ENCODE results near the gene MMP21. TPM values are rescaled to one million over a fixed set of nuclear protein-coding genes. Genes with fewer than 3 reads are reported as not detected.

MMP21 gene
- total RNA-seq, 4 donors from 2014 or later = 0.22 to 0.59 (median 0.30) TPM; not detected in 1

- Histone ChIP-seq H3K4me3 (no peak overlapping the region), H3K27ac (no peak overlapping the region), H3K27me3 (no peaks in the 10 kb centered on the region), H3K4me1 (no peaks in the 10 kb centered on the region), H3K36me3 (peaks cover 0 to 98% (median 25%) of the 10 kb centered on the region in 3 donors), H3K9me3 (no peaks in the 10 kb centered on the region)
- WGBS, 2 donors = 93 to 97% methylated on average over 2 of the region's 2 CpGs
- DNase-seq (ENCODE audit: low spot score in 2 of 2) = no peak
- TF ChIP-seq CTCF (IDR thresholded peaks at IDR 0.05) (no peak), POLR2A (IDR thresholded peaks at IDR 0.05) (no peak), EP300 (IDR thresholded peaks at IDR 0.05) (no peak)
Observed at GRCh38 chr10:125744909-125745308, 30.7 kb downstream of the MMP21 start.

- H3K4me3 ChIP-seq = no peak overlapping the region
- H3K4me1 ChIP-seq = no peaks in the 10 kb centered on the region
- H3K36me3 ChIP-seq = peaks cover 0 to 96% (median 33%) of the 10 kb centered on the region in 3 donors
- no peaks in the 10 kb centered on the region for H3K9me3 ChIP-seq
- no peak for TF ChIP-seq POLR2A (IDR thresholded peaks at IDR 0.05)
- no peak for TF ChIP-seq CTCF (IDR thresholded peaks at IDR 0.05)
- no peak for TF ChIP-seq EP300 (IDR thresholded peaks at IDR 0.05)
- no peak overlapping the region for H3K27ac ChIP-seq
- no peak for DNase-seq (ENCODE audit: low spot score in 2 of 2)
- H3K27me3 ChIP-seq = no peaks in the 10 kb centered on the region
- WGBS, 2 donors = 40 to 43% methylated on average over 2 of the region's 2 CpGs
Observed at GRCh38 chr10:125742465-125742864, 33.2 kb downstream of the MMP21 start.

- H3K27me3 ChIP-seq = no peaks in the 10 kb centered on the region
- TF ChIP-seq POLR2A (IDR thresholded peaks at IDR 0.05) = no peak
- no peak for TF ChIP-seq CTCF (IDR thresholded peaks at IDR 0.05)
- TF ChIP-seq EP300 (IDR thresholded peaks at IDR 0.05) = no peak
- DNase-seq (ENCODE audit: low spot score in 2 of 2) = no peak
- peaks cover 0 to 96% (median 32%) of the 10 kb centered on the region in 3 donors for H3K36me3 ChIP-seq
- H3K4me3 ChIP-seq = no peak overlapping the region
- H3K9me3 ChIP-seq = no peaks in the 10 kb centered on the region
- H3K4me1 ChIP-seq = no peaks in the 10 kb centered on the region
- peak overlapping the region in 1 of 4 donors; percentile 9 for H3K27ac ChIP-seq
- 58 to 67% methylated on average over 7 of the region's 7 CpGs for WGBS, 2 donors
Observed at GRCh38 chr10:125739994-125740679, 35.5 kb downstream of the MMP21 start.

- Histone ChIP-seq H3K27ac (no peak overlapping the region), H3K36me3 (peaks cover 0 to 96% (median 40%) of the 10 kb centered on the region in 3 donors), H3K9me3 (no peaks in the 10 kb centered on the region), H3K27me3 (no peaks in the 10 kb centered on the region), H3K4me3 (no peak overlapping the region), H3K4me1 (no peaks in the 10 kb centered on the region)
- WGBS, 2 donors = 79 to 88% methylated on average over 5 of the region's 5 CpGs
- TF ChIP-seq POLR2A (IDR thresholded peaks at IDR 0.05) (no peak), CTCF (IDR thresholded peaks at IDR 0.05) (no peak), EP300 (IDR thresholded peaks at IDR 0.05) (no peak)
- DNase-seq (ENCODE audit: low spot score in 2 of 2) = no peak
Observed at GRCh38 chr10:125738206-125738605, 37.4 kb downstream of the MMP21 start.

GRCh38 chr10:125734823-125735222 lies 40.8 kb downstream of the MMP21 start:
- Histone ChIP-seq H3K36me3 (peaks cover 0 to 98% (median 40%) of the 10 kb centered on the region in 3 donors), H3K9me3 (no peaks in the 10 kb centered on the region), H3K27ac (no peak overlapping the region), H3K4me3 (no peak overlapping the region), H3K4me1 (no peaks in the 10 kb centered on the region), H3K27me3 (no peaks in the 10 kb centered on the region)
- DNase-seq (ENCODE audit: low spot score in 2 of 2) = no peak
- TF ChIP-seq POLR2A (IDR thresholded peaks at IDR 0.05) (no peak), EP300 (IDR thresholded peaks at IDR 0.05) (no peak), CTCF (IDR thresholded peaks at IDR 0.05) (no peak)
- 95 to 97% methylated on average over 1 of the region's 1 CpG for WGBS, 2 donors

Measured in tibial nerve (tissue), 4 donors.